Osteocyte (in vitro differentiated cells): ENCODE measurements around the gene FAM186B. TPM values are rescaled to one million over a fixed set of nuclear protein-coding genes. Genes with fewer than 3 reads are reported as not detected.

ENCODE experiments used
- DNase-seq: peaks from one replicate; pipeline ENCODE4 v3.0.0; 2021; ENCODE audit warnings: mixed read lengths; ENCODE audit not compliant: unreplicated experiment; ENCODE audit errors: extremely low spot score
- H3K27ac Mint-ChIP-seq: one replicate; pipeline ENCODE4 v1.8.0; 2021; ENCODE audit warnings: mild to moderate bottlenecking, mixed read lengths; ENCODE audit not compliant: unreplicated experiment
- H3K27me3 Mint-ChIP-seq: one replicate; pipeline ENCODE4 v1.8.0; 2021; ENCODE audit warnings: mixed read lengths; ENCODE audit not compliant: unreplicated experiment
- H3K36me3 Mint-ChIP-seq: one replicate; pipeline ENCODE4 v1.8.0; 2021; ENCODE audit warnings: mixed read lengths; ENCODE audit not compliant: unreplicated experiment
- H3K4me1 Mint-ChIP-seq: one replicate; pipeline ENCODE4 v1.8.0; 2021; ENCODE audit warnings: mixed read lengths; ENCODE audit not compliant: unreplicated experiment
- H3K4me3 Mint-ChIP-seq: one replicate; pipeline ENCODE4 v1.8.0; 2021; ENCODE audit warnings: mild to moderate bottlenecking, moderate library complexity, mixed read lengths; ENCODE audit not compliant: unreplicated experiment
- H3K9me3 Mint-ChIP-seq: one replicate; pipeline ENCODE4 v1.8.0; 2021; ENCODE audit warnings: mixed read lengths; ENCODE audit not compliant: unreplicated experiment
- CTCF ChIP-seq: fragments of 200-600 bp; sonication (generic); IDR thresholded peaks from 2 replicates; pipeline ENCODE4 v1.5.0; 2021; ENCODE audit warnings: antibody characterized with exemption, mild to moderate bottlenecking, moderate library complexity
- total RNA-seq: library from RNA; stranded (reverse); gene quantifications from 2 replicates; pipeline ENCODE4 v1.2.1, GENCODE V29; 2021

Gene FAM186B
- total RNA-seq, 1 donor from 2014 or later, result 0.30 TPM

GRCh38 chr12:49562831-49563230 is 42.6 kb downstream of the FAM186B start:
- Mint-ChIP-seq H3K36me3 (peaks cover 31% of the 10 kb centered on the region), H3K4me3 (no peak overlapping the region), H3K27me3 (no peaks in the 10 kb centered on the region), H3K9me3 (no peaks in the 10 kb centered on the region), H3K27ac (no peak overlapping the region), H3K4me1 (peaks cover 7% of the 10 kb centered on the region)
- DNase-seq, result no peak
- TF ChIP-seq CTCF, result no peak

GRCh38 chr12:49562233-49562632 is 43.2 kb downstream of the FAM186B start:
- Mint-ChIP-seq H3K27ac (no peak overlapping the region), H3K9me3 (no peaks in the 10 kb centered on the region), H3K4me1 (peaks cover 4% of the 10 kb centered on the region), H3K36me3 (peaks cover 31% of the 10 kb centered on the region), H3K4me3 (no peak overlapping the region), H3K27me3 (no peaks in the 10 kb centered on the region)
- no peak for TF ChIP-seq CTCF
- no peak for DNase-seq

GRCh38 chr12:49560695-49561094 is 44.7 kb downstream of the FAM186B start:
- no peak overlapping the region for H3K27ac Mint-ChIP-seq

GRCh38 chr12:49559011-49559675 is 46.3 kb downstream of the FAM186B start:
- H3K4me1 Mint-ChIP-seq, result peaks cover 2% of the 10 kb centered on the region
- peaks cover 37% of the 10 kb centered on the region for H3K36me3 Mint-ChIP-seq
- no peak overlapping the region for H3K27ac Mint-ChIP-seq
- H3K27me3 Mint-ChIP-seq, result no peaks in the 10 kb centered on the region
- no peak overlapping the region for H3K4me3 Mint-ChIP-seq
- TF ChIP-seq CTCF, result no peak
- no peak for DNase-seq
- H3K9me3 Mint-ChIP-seq, result no peaks in the 10 kb centered on the region

More at GRCh38 chr12:49560695-49561094, 44.7 kb downstream of the FAM186B start:
- no peak for DNase-seq
- TF ChIP-seq CTCF, result no peak
- peaks cover 2% of the 10 kb centered on the region for H3K4me1 Mint-ChIP-seq
- no peaks in the 10 kb centered on the region for H3K27me3 Mint-ChIP-seq
- no peaks in the 10 kb centered on the region for H3K9me3 Mint-ChIP-seq
- no peak overlapping the region for H3K4me3 Mint-ChIP-seq
- H3K36me3 Mint-ChIP-seq, result peaks cover 39% of the 10 kb centered on the region

GRCh38 chr12:49558526-49558925 is 46.9 kb downstream of the FAM186B start:
- no peaks in the 10 kb centered on the region for H3K9me3 Mint-ChIP-seq
- no peak for DNase-seq
- no peaks in the 10 kb centered on the region for H3K27me3 Mint-ChIP-seq
- no peak for TF ChIP-seq CTCF
- H3K4me3 Mint-ChIP-seq, result no peak overlapping the region
- H3K27ac Mint-ChIP-seq, result no peak overlapping the region
- H3K36me3 Mint-ChIP-seq, result peaks cover 31% of the 10 kb centered on the region
- peaks cover 2% of the 10 kb centered on the region for H3K4me1 Mint-ChIP-seq
